ENCODE measurements around the gene FAM221A. TPM values are rescaled to one million over a fixed set of nuclear protein-coding genes. Genes with fewer than 3 reads are reported as not detected.
A peak's percentile ranks its signal among the peaks of the same experiment; 100 is the strongest.

FAM221A gene
- total RNA-seq, 1 donor from 2014 or later: 2.2 TPM

GRCh38 chr7:23655433-23655832 lies 24.6 kb upstream of the FAM221A start:
- H3K27ac Mint-ChIP-seq (ENCODE audit: unreplicated experiment): no peak overlapping the region
- H3K4me1 Mint-ChIP-seq (ENCODE audit: low read depth): peaks cover 6% of the 10 kb centered on the region
- H3K36me3 Mint-ChIP-seq (ENCODE audit: low read depth): peaks cover 2% of the 10 kb centered on the region
- no peak for TF ChIP-seq CTCF (IDR thresholded peaks at IDR 0.05)
- peaks cover 24% of the 10 kb centered on the region for H3K9me3 Mint-ChIP-seq (ENCODE audit: low read depth)
- H3K4me3 Mint-ChIP-seq (ENCODE audit: unreplicated experiment): no peak overlapping the region
- DNase-seq (ENCODE audit: low spot score): no peak
- H3K27me3 Mint-ChIP-seq (ENCODE audit: low read depth): no peaks in the 10 kb centered on the region

GRCh38 chr7:23658831-23659427 lies 21.1 kb upstream of the FAM221A start:
- Mint-ChIP-seq H3K4me3 (ENCODE audit: unreplicated experiment) (no peak overlapping the region), H3K4me1 (ENCODE audit: low read depth) (peaks cover 21% of the 10 kb centered on the region), H3K36me3 (ENCODE audit: low read depth) (no peaks in the 10 kb centered on the region), H3K27me3 (ENCODE audit: low read depth) (no peaks in the 10 kb centered on the region), H3K9me3 (ENCODE audit: low read depth) (peaks cover 19% of the 10 kb centered on the region), H3K27ac (ENCODE audit: unreplicated experiment) (no peak overlapping the region)
- DNase-seq (ENCODE audit: low spot score): no peak
- no peak for TF ChIP-seq CTCF (IDR thresholded peaks at IDR 0.05)

- H3K27me3 Mint-ChIP-seq (ENCODE audit: low read depth): no peaks in the 10 kb centered on the region
- no peak overlapping the region for H3K4me3 Mint-ChIP-seq (ENCODE audit: unreplicated experiment)
- DNase-seq (ENCODE audit: low spot score): no peak
- no peak overlapping the region for H3K27ac Mint-ChIP-seq (ENCODE audit: unreplicated experiment)
- no peaks in the 10 kb centered on the region for H3K36me3 Mint-ChIP-seq (ENCODE audit: low read depth)
- H3K4me1 Mint-ChIP-seq (ENCODE audit: low read depth): peaks cover 18% of the 10 kb centered on the region
- peaks cover 9% of the 10 kb centered on the region for H3K9me3 Mint-ChIP-seq (ENCODE audit: low read depth)
- TF ChIP-seq CTCF (IDR thresholded peaks at IDR 0.05): no peak
Observed at GRCh38 chr7:23661385-23661784, 18.6 kb upstream of the FAM221A start.

GRCh38 chr7:23662124-23662983 lies 17.6 kb upstream of the FAM221A start:
- no peaks in the 10 kb centered on the region for H3K36me3 Mint-ChIP-seq (ENCODE audit: low read depth)
- H3K9me3 Mint-ChIP-seq (ENCODE audit: low read depth): peaks cover 9% of the 10 kb centered on the region
- no peak for DNase-seq (ENCODE audit: low spot score)
- H3K27me3 Mint-ChIP-seq (ENCODE audit: low read depth): no peaks in the 10 kb centered on the region
- no peak for TF ChIP-seq CTCF (IDR thresholded peaks at IDR 0.05)
- peaks cover 15% of the 10 kb centered on the region for H3K4me1 Mint-ChIP-seq (ENCODE audit: low read depth)
- H3K4me3 Mint-ChIP-seq (ENCODE audit: unreplicated experiment): peak overlapping the region; percentile 6
- H3K27ac Mint-ChIP-seq (ENCODE audit: unreplicated experiment): peak overlapping the region; percentile 75

- no peak for TF ChIP-seq CTCF (IDR thresholded peaks at IDR 0.05)
- peaks cover 15% of the 10 kb centered on the region for H3K4me1 Mint-ChIP-seq (ENCODE audit: low read depth)
- no peak for DNase-seq (ENCODE audit: low spot score)
- H3K4me3 Mint-ChIP-seq (ENCODE audit: unreplicated experiment): no peak overlapping the region
- no peaks in the 10 kb centered on the region for H3K27me3 Mint-ChIP-seq (ENCODE audit: low read depth)
- H3K27ac Mint-ChIP-seq (ENCODE audit: unreplicated experiment): peak overlapping the region; percentile 75
- no peaks in the 10 kb centered on the region for H3K36me3 Mint-ChIP-seq (ENCODE audit: low read depth)
- H3K9me3 Mint-ChIP-seq (ENCODE audit: low read depth): peaks cover 9% of the 10 kb centered on the region
Observed at GRCh38 chr7:23662984-23663313, 17.1 kb upstream of the FAM221A start.
